ENCODE results near the gene UQCC2.
A peak's percentile ranks its signal among the peaks of the same experiment; 100 is the strongest.

The UQCC2 gene

DNA sequence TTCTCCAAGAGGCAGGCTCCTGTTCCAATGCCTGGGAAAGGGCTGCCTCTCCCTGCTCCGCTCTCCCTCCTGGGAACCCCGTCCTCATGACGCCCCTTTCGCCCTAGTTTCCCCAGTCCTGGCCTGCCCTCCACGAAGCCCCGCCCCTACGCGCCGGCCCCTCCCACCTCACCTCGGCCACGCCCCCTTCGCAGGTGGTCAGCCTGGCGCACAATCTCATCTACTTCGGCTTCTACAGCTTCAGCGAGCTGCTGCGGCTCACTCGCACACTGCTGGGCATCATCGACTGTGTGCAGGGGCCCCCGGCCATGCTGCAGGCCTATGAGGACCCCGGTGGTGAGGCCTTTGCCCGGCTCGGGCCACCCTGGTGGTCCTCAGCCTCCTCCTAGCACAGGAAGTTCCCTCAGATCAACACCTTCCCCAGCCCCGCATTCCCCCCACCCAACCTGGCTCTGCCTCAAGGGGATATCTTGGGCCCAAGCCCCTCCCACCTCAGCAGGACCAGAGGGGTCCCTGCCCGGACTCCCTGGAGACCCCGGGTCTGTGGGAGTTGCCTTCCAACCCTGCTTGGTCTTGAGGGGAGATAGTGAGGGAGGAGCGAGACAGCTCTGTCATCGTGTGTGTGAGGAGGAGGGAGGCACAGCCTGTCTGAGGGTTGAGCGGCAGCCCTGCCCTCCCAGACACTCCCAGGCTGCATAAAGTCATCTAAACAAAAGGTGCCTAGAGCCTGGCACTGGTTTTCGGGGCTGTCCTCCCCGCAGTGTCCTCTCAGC, 40.3 kb downstream of the UQCC2 start:
- no peak for DNase-seq

DNA sequence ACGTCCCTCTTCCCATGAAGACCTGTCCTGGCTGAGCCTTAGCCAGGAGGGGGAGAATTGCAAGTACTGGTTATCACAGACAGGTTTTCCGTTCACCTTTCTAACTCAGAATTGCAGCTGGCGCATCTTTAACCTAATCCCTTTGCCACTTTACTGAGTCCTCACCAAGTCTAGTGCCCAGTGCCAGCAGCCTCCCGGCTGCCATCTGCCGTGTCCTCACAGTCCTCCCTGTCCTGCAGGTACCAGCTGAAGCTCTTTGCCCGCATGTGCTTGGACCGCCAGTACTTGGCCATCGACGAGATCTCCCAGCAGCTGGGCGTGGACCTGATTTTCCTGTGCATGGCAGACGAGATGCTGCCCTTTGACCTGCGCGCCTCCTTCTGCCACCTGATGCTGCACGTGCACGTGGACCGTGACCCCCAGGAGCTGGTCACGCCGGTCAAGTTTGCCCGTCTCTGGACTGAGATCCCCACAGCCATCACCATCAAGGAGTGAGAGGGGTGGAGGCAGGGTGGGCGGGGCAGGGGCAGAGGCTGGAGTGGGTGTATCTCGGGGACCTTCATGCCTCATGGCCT, 41.3 kb downstream of the UQCC2 start:
- no peak for DNase-seq

DNA sequence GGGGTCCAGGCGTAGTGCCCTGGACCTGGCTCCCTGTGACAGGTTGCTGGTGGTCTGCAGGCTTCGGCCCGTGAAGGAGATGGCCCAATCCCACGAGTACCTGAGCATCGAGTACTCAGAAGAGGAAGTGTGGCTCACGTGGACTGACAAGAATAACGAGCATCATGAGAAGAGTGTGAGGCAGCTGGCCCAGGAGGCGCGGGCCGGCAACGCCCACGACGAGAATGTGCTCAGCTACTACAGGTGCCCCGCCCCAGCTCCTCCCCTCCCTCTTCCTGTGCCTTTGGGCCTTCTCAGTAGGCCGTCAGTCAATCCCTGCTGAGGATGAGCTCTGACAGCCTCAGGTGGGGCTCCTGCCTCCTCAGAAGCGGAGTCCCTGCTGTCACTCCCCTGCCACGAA, 42.6 kb downstream of the UQCC2 start:
- peak; percentile 37 for DNase-seq

DNA sequence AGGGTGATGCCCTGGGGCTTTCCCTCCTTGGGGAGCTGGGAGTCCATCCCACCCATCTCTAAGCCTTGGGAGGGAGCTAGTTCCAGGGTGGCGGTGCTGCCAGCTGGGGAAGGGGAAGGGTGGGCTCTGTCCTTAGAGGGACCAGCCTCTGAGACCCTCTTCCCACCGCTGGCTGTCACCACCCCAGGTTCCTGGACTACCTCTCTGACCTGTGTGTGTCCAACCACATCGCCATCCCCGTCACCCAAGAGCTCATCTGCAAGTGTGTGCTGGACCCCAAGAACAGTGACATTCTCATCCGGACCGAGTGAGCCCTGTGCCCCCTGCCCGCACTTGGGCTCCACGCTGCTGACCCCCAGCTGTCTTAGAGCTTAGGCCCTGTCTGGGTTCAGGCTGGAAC, 43.2 kb downstream of the UQCC2 start:
- no peak for DNase-seq

DNA sequence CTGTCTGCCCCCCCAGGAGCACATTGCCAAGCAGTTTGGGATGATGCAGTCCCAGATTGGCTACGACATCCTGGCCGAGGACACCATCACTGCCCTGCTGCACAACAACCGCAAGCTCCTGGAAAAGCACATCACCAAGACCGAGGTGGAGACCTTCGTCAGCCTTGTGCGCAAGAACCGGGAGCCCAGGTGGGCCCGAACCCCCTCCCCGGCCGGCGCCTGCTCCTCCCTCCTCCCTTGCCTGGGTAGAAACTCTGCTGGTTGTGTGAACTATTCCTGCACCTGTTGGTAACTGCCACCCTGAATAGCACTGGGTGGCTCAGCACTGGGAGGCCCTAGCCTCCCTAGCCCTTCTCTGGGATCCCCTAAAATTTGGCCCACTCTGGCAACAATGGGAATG, 43.7 kb downstream of the UQCC2 start:
- DNase-seq: no peak

DNA sequence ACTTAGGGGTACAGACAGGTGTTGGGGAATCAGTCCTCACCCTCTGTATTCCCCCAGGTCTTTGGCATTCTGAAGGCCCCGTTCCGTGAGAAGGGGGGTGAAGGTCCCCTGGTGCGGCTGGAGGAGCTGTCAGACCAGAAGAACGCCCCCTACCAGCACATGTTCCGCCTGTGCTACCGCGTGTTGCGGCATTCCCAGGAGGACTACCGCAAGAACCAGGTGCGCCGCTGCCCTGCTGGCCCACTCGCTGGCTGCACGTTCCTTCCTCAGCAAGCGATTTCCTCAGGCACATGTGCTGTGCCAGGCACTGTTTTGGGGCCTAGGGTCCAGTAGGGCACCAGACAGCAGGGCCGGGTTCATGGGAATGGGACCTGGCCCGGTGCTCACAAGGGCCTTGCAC, 44.4 kb downstream of the UQCC2 start:
- no peak for DNase-seq

DNA sequence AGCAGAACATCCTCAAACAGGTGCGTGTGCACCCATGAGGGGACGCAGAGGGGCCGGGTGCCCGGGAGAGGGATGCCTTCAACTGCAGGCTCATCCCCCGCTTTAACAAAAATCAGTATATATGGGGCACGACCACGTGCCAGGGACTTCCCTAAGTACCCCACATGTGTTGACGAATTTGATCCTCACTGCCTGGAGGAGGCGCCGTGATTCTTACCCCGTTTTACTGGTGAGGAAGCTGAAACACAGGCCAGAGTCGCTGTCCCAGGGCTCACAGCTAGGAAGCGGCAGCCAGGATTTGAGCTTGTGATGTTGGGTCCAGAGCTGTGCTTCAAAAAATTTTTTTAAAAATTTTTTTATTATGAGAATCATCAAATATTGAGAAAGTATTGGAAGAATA, 45.5 kb downstream of the UQCC2 start:
- DNase-seq: no peak

DNA sequence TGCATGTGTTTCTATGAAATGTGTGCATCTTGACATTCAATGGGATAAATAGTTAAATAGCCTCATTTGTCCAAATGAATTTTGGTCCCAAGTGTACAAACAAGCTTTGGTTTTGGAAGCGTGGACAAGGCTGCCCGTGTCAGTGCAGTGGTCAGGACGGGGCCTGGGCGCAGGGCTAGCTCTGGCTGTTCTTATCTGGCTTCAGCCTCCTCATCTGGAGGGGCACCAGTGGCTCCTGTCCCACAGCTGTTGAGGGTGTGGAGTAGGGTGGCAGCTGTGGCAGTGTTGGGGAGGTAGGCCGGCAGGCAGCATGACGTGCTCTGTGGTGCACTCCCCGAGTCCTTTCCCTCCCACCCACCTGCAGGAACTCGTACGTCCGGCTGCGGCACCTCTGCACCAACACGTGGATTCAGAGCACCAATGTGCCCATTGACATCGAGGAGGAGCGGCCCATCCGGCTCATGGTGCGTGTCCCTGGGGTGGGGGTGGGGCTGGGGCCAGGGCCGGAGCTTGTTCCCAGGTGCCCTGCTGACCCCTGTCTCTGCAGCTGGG, 46.9 kb downstream of the UQCC2 start:
- DNase-seq: no peak

DNA sequence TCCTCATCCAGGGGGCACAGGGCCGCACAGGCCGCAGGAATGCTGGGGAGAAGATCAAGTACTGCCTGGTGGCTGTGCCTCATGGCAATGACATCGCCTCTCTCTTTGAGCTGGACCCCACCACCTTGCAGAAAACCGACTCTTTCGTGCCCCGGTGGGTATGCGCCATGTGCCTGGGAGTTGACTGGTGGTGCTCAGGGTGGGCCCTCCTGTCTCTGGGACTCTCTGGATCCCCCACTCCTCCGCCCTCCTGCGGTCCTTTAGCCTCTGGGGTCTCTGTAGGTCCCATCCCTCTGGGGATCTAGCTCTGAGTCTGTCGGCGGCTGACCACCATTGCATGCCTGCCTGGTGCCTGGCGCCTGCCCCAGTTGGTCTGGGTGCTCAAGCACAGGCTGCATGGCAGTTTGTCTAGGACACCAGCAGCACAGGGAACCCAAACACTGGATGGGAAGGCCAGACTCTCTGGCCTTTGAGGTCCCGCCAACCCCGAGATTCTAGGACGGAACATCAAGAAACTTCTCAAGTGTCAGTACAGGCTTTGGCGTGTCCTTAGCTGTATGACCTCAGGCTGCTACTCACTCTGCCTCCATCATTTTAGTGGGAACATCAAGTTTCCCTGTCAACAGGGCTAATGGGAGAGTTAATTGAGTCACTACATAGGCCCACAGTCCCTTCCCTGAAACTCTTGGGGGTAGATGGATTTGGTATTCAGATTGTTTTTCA, 47.6 kb downstream of the UQCC2 start:
- DNase-seq: no peak

DNA sequence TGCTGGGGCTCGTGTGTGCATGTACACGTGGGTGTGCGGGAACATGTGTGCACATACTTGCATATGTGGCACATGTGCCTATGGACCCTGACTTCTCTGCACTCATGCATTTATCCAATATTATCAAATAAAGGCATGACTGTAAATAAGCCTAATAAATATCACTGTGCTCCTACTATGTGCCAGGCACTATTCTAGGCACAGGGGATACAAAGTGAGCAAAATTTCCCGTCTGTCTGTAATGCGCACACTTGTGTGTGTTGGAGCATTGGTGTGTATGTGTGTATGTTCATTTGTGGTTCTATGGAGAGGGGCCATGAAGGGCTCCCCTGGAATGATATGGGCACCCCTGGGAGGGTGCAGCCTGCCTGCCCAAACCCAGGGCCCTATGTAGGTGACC, 48.5 kb downstream of the UQCC2 start:
- no peak for DNase-seq

DNA sequence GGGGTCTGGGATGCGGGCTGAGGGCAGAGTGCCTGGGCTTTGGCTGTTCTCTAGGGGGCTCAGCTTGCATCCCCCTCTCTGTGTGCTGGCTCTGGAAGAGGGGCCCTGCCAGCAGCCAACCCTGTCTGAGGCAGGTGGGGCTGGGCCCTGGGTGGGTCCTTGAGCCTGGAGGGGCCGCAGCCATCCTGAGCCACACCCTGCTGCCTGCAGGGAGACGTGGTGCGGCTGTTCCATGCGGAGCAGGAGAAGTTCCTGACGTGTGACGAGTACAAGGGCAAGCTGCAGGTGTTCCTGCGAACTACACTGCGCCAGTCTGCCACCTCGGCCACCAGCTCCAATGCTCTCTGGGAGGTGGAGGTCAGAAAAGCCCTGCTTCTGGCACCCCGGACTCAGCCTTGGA, 49.2 kb downstream of the UQCC2 start:
- DNase-seq: no peak

DNA sequence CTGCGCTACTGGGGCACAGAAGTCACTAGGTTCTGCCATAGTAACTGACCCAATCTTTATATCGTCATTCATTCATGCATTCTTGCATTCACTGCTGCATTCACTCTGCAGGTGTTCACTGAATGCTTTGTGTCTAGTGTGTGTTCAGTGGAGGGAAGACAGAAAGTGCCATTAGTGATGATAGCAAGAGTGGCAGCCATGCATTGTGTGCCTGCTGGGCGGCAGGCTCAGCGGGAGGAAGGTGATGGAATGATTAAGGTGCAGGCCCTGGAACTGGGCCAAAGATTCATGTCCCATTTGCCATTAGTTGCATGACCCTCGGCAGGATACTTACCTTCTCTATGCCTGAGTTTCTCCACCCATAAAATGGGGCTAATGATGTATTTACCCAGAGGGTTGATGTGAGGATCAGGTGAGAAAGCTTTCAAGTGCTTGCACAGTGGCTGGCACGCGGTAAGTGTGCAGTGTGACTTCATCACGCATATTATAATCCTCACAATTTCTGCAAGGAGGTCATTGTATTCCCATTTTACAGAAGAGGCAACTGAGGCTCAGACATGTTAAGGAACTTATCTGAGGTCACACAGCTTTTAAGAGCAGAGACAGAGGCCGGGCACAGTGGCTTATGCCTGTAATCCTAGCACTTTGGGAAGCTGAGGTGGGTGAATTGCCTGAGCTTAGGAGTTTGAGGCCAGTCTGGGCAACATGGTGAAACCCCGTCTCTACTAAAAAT, 50.2 kb downstream of the UQCC2 start:
- DNase-seq: no peak

DNA sequence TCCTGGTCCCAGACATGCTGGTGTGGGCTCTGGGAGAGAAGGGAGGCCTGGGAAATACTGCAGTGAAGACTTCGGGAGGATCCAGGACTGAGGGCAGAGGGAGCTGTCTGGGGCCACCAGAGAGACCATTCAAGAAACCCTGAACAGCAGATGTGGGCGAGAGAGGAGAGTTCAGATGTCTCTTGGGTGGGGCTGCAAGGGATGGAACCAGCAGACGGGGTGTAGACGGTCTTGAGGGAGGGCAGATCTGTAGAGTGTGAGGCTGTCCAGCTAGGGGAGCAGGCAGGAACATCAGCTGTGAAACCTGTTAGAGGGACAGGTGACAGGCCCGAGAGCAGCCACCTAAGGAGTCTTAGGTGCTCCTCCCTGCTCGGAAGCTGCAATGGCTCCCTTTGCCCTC, 51.5 kb downstream of the UQCC2 start:
- DNase-seq: no peak

DNA sequence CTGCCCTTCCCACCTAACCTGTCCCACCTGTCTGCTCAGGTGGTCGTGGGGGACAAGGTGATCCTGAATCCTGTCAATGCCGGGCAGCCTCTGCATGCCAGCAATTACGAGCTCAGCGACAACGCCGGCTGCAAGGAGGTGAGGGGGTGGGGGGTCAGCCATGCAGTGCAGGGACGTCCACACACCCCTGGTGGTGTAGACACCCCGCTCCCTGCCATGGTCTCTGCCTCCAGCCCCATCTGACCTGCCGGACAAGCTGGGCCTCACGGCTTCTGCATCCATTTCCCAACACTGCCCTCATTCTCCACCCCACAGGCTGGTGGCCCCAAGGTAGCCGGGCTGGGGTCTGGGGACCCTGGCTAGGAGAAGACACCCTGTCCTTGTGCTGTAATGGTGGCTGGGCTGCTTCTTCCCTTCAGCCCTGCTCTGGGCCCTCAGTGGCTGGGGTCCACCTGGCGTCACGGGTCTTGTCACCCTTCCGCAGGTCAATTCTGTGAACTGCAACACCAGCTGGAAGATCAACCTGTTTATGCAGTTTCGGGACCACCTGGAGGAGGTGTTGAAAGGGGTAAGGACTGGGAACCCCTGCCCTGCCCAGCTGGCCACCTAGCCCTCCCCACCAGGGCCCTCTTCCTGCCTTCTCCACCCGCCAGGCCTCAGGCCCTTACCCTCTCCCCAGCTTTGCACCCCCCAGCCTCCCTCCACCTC, 52.4 kb downstream of the UQCC2 start:
- no peak for DNase-seq

DNA sequence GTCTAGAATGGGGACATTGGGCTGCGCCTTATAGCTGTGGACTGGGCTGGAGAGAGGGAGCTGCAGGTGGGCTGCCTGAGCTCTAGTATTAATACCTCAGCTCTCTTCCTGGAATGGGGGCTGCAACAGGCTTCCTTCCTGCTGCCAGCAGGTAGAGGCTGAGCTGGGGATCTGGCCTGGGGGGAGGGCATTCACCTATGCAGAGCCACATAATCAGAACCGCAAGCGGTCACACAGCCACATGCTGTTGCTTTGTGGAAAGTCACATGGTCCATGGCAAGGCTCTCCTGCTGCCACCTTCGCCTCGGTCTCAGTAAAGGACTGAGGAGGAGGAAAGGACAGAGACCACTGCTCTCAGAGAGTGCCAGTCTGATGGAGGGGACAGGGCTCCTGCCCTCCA, 54.7 kb downstream of the UQCC2 start:
- no peak for DNase-seq

DNA sequence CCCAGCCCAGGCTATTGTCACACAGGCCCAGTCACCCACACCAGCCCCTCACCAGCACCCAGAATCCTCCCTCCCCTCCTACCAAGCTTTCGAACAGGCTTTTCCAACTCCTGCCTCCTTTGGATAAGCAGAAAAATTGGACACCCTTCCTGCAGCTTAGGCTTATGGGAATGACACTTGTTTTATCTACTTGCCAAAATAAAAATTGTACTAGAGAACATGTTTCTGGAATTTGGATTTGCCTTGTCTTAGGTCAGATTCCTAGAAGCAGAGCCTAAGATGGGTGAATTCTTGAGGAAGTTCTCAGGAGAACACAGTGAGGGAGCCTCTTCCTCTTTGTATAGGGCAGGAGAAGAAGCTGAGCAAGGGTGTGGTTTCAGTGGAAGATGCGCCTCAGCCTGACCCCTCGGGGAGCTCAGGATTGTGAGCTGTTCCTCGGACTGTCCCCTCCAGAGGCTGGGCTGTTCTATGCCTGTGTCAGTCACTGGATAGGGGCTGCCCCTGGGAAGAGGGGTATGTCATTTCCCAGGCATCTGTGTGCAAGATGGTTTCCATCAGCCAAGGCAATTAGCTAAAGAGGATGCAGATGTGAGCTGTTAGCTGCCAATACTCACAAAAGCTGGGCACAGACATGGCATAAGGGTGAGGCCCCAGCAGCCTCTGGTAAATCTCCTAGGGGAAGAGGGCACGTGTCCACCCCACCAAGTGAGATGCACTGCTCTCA, 56.5 kb downstream of the UQCC2 start:
- DNase-seq: no peak

DNA sequence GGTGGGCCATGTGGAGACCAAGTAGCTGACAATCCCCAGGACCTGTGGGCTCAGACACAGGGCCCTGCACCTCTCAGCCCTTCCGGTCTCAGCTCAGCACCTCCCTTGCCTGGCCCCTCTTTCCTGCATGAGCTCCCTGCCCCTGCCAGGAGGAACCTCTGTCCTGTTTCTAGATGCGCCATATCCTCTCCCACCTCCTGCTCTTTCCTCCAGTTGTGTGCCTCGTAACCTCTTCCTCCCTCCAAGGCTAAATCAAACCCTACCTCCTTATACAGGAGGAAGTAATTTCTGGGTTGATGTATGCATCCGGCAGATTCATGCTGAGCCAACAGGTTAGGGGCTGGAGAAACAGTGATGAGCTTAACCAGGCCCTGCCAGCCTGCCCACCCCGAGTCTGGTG, 59.5 kb downstream of the UQCC2 start:
- DNase-seq: no peak

DNA sequence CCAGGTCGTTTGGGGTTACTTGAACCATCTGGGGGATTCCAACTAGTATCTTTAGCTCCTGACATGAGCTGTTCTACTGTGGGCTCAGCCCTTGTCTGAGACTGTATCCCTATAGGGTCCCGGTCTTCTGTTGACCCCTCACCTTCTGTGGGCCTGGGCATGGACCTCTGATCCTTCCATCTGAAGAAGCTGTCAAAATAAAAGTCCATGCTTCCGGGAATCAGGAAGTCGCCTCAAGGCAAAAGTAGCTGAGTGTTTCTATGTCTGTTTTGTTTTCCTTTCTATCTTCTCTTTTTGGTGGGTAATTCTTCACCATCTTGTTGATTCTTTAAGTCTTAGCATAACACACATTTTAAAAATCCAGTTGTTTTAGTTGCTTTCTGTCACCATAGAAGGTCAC, 60.1 kb downstream of the UQCC2 start:
- no peak for DNase-seq

Measured in stimulated activated CD4-positive, alpha-beta T cell treated with anti-CD3 and anti-CD28 coated beads, Interleukin-1b, Interleukin-23, amount 100 ng/mL, for 48 hours (primary cell).